Stimulated activated CD8-positive, alpha-beta memory T cell treated with anti-CD3 and anti-CD28 coated beads, Interleukin-2, amount 100 ng/mL, for 48 hours (primary cell): ENCODE data around the gene LPO.

ENCODE experiments used
- DNase-seq, 2 donors: peaks; one replicate each; pipeline ENCODE4 v3.0.0-alpha.2; 2020; ENCODE audit warnings: low read depth in 2 of 2

The LPO gene

DNA sequence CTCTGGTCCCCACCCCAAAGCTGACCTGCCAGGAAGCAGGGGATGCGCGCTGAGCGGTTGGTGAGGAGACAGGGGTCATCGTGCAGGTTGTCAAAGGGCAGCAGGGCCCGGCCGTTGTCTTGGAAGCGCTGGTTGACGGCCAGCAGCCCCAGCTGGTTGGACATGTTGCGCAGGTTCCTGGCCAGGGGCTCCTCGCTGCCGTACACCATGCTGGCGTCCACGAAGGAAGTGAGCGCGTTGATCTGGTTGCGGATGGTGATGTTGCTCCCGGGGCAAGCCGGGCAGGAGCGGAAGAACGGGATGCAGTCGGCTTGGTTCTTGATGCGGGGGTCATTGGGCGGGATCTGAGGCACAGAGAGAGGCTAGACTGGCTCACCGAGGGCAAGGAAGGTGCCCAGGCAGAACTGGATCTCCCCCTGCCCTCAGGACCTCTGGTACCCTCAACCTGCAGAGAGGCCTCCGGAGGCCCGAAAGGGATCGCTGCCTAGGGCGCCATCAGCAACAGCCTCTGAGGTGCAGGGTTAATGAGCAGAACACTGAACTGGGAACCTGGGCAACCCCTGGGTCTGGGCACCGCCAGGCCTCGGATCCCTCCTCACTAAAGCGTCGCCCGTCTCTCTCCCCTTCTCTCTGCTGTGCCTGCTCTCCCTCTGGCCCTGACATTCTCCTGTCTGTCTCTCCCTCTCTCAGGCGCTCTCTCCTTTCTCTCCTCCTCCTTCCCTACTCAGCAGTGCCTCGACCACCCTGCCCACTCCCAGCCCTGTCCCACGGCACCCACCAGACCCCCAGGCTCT is 39.6 kb downstream of the LPO start:
- DNase-seq = no peak

DNA sequence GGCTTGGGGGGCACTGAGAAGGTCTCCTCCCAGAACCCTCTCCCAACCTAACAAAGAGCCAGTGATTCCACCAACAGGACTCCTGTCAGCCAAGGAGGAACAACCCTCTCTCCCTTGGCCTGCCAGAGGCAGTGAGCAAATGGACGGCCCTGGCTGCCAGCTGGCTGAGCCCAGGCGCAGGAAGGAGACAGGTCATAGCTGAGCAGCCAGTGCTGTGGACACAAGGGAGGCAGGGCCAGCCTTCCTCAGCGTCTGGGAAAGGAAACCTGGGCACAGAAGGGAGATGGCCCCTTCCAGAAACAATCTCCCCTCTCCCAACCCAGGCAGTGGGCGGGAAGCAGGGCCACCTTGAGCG is 40.3 kb downstream of the LPO start:
- no peak for DNase-seq

DNA sequence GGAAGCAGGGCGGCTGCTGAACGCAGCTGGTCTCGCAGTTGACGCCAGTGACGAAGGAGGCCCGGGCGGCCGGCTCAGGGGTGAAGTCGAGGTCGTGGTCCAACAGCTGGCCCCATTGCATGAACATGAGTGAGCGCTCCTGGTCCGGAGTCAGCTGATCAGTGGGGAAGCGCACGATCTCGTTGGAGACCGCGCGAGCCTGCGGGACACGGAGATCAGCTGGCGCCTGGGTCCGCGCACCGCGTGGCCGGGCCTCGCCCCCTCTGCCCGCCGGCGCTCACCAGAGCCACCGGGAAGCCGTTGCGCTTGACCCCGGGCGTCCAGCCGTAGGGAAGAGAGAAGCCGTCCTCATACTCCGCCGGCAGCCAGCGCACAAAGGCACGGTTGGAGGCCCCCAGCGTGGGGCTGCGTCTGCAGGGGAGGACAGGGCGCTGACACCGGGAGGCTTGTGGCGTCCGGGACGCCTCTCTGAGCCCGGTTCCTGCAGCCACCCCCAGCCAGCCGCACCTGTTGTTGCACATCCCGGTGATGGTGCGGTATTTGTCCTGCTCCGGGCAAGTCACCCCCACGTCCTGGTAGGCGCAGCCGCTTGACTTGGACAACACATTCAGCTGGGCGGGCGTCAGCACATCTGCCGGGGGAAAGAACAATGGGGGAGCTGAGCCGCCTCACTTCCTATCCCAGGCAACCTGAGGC is 40.8 kb downstream of the LPO start:
- no peak for DNase-seq

DNA sequence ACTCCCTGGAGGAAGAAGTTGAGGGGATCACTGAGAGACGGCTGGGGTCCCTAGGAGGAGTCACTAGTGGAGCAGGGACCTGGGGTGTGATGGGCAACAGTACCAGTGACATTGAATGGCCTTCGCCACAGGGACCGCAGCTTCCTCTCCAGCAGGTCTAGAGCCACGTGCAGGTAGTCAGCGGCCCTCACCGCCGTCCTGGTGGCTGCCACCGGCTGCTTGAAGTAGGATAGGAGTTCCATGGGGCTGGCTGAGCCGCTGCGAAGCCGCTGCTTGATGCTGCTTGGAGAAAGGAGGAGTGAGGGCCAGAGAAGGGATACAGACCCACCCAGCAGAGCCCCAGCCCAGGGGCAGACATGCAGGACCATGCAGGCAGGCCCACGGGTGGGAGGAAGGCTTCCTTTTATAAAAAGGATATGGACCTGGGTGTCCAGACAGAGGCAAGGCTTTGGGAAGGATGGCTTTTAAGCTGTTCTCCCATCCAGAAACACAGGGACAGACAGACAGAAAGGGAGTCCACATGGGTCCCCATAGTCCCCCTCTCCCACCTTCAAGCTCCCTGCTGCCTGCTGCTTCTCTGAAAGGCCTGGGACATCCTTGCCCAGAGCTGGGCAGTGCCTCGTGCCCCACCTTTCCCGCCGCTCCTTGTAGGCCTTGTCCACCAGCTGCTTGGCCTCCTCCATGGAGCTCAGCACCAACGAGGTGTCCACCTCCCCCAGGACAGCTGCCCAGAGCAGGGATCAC is 41.5 kb downstream of the LPO start:
- no peak for DNase-seq

DNA sequence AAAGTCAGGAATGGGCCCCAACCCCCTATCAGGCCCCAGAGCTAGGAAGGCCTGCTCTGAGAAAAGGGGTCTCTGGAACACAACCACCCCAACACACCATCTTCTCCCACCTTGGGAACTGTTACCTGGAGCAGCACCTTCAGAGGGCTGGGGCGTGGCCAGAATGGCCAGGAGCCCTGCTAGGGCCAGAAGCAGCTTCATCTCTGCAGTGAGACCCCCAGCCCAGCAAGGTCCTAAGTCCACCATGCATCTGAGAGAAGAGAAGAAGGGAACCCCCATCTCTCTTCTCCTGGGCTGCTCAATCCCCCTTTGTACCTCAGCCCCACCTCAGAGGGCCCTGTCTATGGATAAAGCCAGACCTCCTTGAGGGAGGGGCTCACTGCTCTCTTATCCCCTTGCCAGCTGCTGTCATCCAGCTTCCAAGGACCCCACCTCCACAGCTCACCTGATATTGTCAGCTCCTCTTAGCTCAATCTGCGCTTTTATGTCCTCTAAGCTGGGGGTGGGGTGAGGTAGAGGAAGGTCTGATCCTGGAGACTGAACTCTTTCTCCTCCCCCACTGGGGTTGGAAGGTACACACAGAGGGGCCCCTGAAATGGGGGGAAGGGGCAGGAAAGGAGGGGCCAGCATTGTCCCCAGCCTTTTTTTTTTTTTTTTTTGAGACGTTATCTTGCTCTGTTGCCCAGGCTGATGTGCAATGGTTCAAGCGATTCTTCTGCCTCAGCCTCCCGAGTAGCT is 42.3 kb downstream of the LPO start, which contains the start of gene MPO:
TSS of gene MPO (minus strand) at position 456 of the 738 bp plus-strand sequence. CDS start at position 279, 177 bp downstream.
- no peak for DNase-seq

DNA sequence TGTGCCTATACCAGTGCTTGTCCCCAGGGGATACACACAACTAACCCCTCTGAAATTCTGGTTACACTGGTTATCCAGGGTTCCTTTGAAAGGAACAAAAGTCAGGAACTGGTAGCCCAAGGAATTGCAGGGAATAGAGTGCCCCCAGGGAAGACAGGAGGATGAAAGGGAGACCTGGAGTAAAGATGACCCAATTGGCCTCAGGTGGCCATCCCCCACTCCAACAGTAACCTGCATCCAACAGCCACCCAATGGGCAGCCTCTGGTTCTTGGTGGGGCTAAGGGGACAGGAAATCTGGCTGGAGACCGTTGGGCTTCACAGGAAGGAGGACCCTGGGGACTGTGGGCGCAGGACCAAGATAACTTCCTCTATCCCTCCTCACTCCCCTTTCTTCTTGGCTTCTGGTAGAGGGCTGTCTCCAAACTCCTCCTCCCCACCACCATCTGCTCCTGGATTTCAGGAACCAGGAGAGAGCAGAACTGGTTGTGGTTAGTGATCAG is 43.2 kb downstream of the LPO start:
- DNase-seq = no peak

DNA sequence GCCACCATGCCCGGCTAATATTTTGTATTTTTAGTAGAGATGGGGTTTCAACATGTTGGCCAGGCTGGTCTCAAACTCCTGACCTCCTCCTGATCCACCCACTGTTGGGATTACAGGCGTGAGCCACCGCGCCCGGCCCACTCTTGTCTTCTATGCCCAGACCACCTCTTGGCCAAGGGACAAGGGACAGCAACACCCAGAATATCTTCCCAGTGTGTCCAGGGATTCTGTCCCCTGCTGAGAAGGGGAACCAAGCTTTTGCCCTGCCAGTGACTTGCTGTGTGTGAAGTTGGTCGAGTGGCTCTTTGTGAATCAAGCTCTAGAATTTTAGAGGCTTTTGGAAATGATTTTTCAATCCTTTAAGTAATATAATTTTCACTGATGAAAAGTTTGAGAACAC is 44.1 kb downstream of the LPO start:
- DNase-seq = no peak

DNA sequence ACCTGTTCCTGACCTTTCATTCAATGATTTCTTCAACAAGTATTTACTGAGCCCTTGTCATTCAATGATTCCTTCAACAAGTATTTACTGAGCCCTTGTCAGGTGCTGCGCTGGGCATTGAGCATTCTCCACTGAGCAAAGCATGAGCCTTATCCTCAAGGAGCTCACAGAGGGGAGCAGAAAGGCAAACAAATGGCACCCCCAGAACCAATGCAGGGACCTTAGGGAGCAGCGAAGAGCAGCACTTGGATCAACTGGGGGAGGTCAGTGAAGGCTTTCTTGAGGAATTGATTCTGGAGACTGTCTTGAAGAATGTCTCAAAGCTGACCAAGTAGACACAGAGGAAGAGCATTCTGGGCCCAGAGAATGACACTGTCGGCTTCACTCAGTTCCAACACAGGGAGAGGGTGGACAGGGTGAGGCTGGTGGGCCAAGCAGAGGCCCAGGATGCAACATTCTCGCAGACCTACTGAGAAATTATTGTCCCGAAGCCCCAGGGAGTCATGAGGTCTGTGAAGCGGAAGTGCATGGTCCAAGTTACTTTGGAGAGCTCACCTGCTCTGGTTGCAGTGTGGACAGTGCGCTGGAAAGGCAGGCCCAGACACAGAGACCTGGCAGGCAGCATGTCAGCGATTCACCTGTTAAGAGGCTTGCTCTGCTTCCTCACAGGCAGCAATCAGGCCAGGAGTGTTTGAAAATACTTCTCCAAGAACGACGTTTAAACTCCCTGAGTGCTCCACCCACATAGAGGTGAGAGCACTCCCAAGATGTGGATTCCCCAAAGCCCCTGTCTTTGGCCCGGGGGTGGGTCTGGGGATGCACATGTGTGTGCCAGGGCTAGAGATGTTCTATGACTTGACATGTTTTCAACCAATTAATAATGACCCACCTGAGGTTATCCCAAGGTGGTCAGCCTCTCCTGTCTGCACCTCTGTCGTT is 45.6 kb downstream of the LPO start:
- DNase-seq = no peak

DNA sequence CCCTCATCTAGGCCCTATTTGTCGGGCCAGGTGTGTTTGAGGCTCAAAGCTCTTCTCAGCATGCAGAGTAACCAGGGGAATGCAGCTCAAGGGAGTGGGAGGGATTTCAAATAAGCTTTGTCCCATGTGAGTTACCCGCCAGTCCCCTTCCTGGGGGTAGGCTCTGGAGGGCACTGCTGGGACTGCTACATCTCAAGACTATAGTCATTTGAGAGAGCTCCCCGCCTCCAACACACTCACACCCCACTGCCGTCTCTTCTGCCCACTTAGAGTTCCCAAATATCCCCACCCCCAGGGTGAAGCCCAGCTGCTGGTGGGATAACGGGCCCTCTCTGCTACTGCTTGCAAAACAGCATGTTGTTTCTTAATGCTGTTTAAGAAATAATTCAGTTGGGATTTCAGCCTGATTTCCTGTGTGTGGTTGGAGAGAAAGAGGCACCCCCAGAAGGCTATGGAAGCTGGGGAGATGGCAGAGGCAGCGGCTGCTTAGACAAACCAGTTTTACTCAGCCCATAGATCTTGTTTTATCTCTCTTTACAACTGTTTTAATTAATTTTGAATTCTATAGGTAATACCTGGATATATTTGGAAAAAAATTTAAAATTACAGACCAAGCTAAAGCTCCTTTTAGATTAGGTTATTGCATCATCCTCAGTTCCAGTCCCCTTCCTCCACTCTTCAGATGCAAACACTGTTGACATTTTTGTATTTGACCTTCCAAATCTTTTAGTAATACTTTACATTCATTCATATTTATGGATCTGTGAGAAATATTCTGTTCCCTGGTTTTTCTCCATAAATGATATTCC is 46.4 kb downstream of the LPO start:
- DNase-seq = no peak

DNA sequence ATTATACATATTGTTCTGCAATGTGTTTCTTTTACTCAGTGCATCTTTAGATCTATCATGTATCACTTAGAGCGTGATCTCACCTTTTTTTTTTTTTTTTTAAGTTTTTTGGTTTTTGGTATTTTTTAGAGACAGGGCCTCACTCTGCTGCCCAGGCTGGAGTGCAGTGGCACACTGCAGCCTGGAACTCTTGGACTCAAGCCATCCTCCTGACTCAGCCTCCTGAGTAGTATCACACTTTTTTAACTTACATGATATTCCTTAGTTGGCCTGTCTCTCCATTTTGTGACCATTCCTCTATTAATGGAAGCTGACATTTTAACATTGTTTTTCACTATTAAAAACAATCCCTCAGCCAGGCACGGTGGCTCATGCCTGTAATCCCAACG is 47.0 kb downstream of the LPO start:
- DNase-seq = no peak

DNA sequence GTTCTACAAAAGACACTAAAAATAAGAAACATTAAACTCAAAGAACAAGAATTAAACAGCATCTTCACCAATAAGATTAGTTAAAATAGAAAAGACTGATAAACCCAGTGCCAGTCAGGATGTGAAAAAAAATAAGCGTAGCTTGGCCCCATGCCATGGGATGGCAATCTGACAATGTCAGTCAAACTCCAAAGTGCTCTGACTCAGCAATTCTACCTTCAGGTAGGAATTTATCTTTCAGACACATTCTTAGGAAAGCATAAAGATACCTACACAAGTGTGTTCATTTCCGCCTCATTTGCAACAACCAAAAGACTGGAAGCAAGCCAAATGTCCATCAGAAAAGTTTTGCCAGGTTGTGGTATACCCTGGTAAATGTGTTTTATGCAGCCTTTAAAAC is 51.5 kb downstream of the LPO start:
- DNase-seq = no peak

DNA sequence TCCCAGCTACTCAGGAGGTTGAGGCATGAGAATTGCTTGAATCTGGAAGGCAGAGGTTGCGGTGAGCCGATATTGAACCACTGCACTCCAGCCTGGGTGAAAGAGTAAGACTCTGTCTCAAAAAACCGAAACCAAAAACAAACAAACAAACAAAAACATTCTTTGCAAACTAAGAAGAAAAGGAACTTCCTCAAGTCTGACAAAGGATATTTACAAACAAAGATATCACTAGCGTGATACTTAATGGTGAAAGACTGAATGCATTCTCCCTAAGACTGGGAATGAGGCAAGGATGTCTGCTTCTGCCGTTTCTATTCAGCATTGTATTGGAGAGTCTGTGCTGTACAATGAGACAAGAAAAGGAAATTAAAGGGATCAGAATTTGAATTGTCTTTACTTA is 52.9 kb downstream of the LPO start:
- no peak for DNase-seq

DNA sequence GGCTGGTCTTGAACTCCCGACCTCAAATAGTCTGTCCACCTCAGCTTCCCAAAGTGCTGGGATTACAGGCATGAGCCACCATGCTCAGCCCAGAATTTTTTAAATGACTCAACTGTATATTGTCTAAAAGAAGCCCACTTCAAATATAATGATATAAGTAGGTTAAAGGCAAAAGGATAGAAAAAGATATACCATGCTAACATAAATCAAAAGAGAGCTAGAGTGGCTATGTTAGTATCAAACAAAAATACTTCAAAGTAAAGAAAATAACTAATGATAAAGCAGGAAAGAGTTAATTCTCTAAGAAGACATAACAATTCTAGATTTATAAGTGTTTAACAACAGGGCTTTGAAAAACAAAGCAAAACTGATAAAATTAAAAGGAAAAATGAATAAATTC is 55.6 kb downstream of the LPO start:
- no peak for DNase-seq

DNA sequence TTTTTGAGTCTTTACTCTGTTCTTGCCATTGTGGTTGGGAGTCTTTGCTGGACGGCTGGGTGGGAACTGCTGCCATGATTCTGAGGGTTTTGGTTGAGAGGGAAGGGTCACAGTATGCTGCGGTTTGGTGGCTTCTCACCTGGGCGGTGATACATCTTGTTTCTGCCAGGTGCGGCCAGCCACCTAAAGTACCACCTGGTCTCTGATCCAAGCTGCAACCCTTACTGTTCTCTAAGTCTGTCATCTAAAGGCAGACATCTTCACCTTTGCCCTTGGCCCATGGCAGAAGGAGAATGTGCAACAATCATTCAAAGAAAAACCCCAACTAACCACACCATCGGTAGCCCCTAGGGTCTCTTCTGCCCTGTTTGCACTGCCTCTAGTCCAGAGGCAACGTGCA is 62.0 kb downstream of the LPO start:
- no peak for DNase-seq

DNA sequence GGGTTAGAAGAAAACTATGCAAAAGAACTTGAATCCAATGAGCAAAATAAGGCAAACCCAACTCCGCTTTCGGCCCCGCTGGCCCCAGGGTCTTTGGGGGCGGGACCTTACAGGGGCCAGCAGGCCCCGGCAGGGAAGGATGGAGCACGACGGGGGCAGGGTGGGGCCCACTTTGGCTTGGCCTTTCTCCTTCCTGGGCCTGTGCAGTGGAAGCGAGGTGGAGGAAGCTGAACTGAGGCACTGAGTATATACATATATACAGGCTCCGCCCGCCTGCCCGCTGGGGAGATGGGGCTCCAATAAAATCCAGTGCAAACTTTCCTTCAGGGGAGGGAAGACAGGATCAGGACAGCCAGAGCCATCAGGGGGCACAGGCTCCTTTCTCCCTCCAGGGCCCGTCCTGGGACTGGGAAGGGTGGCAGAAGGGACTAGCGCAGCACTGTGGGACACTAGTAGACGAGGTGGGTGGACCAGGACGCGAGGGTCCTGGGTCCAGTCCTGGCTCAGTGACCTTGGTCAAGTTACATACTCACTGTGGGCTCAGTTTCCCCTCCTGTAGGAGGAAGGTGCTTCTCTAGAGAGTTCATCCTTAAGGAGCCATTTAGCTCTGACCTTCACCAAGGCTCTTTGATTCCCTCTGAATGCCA is 63.2 kb downstream of the LPO start:
- no peak for DNase-seq

DNA sequence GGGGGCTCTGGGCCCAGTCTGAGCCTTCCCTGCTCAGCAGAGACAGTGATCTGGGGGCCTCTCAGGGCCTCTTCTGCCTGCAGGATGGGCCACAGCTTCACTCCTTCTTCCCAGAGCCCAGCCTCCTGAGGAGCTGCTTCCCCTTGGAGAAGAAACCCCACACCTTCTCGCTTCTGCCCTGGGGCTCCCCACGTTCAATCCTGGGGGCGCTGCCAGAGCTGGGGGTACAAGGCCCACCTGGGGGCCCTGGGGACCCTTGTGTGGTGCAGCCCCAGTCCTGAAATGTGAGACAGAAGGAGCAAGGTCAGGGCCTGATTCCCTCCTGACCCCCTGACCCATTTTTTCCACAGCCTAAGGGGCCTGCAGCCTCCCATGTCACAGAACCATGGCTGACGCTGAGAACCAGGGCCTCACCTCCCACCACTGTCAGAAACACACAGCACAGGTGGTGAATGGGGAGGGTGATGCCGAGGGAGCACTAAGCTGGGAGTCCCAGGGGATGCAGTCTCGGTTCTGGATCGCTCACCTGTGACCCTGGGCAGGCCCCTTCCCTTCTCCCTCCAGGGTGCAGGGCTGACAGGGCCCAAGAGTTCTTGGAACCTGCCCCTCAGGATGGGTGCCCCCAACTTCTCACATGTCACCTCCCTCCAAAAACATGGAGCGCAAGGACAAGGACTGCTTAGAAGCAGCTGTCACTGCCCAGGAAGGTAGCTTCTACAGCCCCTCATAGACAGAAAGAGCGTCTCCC is 64.0 kb downstream of the LPO start:
- DNase-seq = no peak

DNA sequence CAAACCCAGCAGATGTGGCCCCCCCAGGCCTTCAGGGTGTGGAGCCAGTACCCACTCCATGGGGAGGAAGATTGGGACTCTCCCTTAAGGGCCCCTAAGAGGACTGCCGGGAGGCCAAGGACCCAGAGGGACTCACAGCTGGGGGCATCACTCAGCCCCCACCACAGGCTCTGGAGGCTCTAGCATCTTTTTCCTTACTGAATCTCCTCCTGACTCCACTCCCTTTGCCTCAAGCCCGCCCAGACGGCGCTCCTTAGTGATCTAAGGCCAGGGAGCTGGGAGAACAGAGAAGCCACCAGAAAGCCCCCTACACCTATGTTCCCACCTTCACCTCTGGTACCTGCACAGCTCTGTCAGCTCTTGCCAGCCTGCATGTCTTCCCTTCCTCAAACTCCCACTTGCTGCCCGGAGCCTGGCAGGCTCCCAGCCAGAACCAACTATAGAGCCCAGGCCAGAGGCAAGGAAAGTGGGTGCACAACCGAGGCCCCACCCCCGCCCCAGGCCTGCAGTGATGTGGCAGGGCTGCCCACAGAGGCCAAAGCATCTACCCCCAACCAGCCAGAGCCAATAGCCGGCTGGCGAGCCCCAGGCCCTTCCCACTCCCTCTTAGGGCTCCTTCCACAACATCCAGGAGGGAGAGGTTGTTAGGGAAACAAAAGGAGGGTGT is 64.7 kb downstream of the LPO start:
- no peak for DNase-seq
